Natural killer cell (primary cell): ENCODE data around the gene HSPB9. TPM values are rescaled to one million over a fixed set of nuclear protein-coding genes. Genes with fewer than 3 reads are reported as not detected.

Experiments used
- total RNA-seq, 4 donors: library from RNA; stranded (reverse); fragments of 120-200 nt in 1 of 4; gene quantifications; one replicate each; pipeline versions ENCODE4 v1.2.3 to v1.2.4, GENCODE V29; 2013 to 2022

Gene HSPB9
- total RNA-seq, 3 donors from 2014 or later (not counting 1 experiment from before 2014, with no cell fraction given): not detected

Other genes with a start within 250 kb of the HSPB9 start
- gene ACLY, start 203.9 kb upstream of the HSPB9 start, total RNA-seq: 100 to 1,000 TPM in 2 of 3 donors, 10 to 100 TPM in 1; 86.5 to 106 (median 106) TPM
- gene ODAD4, start 192.2 kb upstream of the HSPB9 start, total RNA-seq: 1 to 10 TPM in 1 of 3 donors, under 1 TPM in 2; 0.70 to 2.9 (median 0.95) TPM
- 10 to 100 TPM; 32.4 to 44.8 (median 38.2) TPM for gene CNP, start 156.0 kb upstream of the HSPB9 start, total RNA-seq
- gene DNAJC7, start 105.4 kb upstream of the HSPB9 start, total RNA-seq: 100 to 1,000 TPM; 123 to 159 (median 149) TPM
- 10 to 100 TPM; 17.5 to 20.9 (median 19.3) TPM for gene NKIRAS2, start 102.7 kb upstream of the HSPB9 start, total RNA-seq
- under 1 TPM; 0.25 to 0.28 (median 0.26) TPM for gene C17orf113, start 72.2 kb upstream of the HSPB9 start, total RNA-seq
- under 1 TPM in 1 of 3 donors, not detected in 2; 0.28 TPM for gene ZNF385C, start 24.3 kb upstream of the HSPB9 start, total RNA-seq
- gene DHX58, start 10.1 kb upstream of the HSPB9 start, total RNA-seq: 10 to 100 TPM; 22.0 to 29.0 (median 24.5) TPM
- gene KAT2A, start 1.4 kb upstream of the HSPB9 start, total RNA-seq: 10 to 100 TPM; 29.6 to 32.8 (median 29.9) TPM
- 100 to 1,000 TPM; 137 to 151 (median 148) TPM for gene RAB5C, start 32.2 kb downstream of the HSPB9 start, total RNA-seq
- under 1 TPM; 0.12 to 0.27 (median 0.20) TPM for gene KCNH4, start 58.3 kb downstream of the HSPB9 start, total RNA-seq
- not detected for gene HCRT, start 62.6 kb downstream of the HSPB9 start, total RNA-seq
- 10 to 100 TPM; 19.5 to 24.6 (median 22.8) TPM for gene GHDC, start 71.7 kb downstream of the HSPB9 start, total RNA-seq
- 100 to 1,000 TPM in 2 of 3 donors, 10 to 100 TPM in 1; 79.9 to 112 (median 103) TPM for gene STAT5B, start 153.6 kb downstream of the HSPB9 start, total RNA-seq
- gene STAT5A, start 165.7 kb downstream of the HSPB9 start, total RNA-seq: 100 to 1,000 TPM; 112 to 135 (median 117) TPM